B cell (primary cell): Measurements from ENCODE around the gene FRMPD2. TPM values are rescaled to one million over a fixed set of nuclear protein-coding genes. Genes with fewer than 3 reads are reported as not detected.
A peak's percentile ranks its signal among the peaks of the same experiment; 100 is the strongest.

Experiments
- ATAC-seq: fragments of 200-7000 bp; cut with Tn5 transposase; one replicate; pipeline ENCODE4 v1.10.0; 2021; ENCODE audit warnings: low read depth, mild to moderate bottlenecking, moderate number of reproducible peaks, moderate library complexity
- CTCF ChIA-PET: fragments of 350-600 bp; sonication (Branson Sonifier 250); formaldehyde crosslinking; loops from one replicate; lab custom pipeline; 2021; ENCODE audit warnings: antibody characterized with exemption, inconsistent platforms; lab: Charles Lee
- POLR2A ChIA-PET: fragments of 350-600 bp; sonication (Branson Sonifier 250); formaldehyde crosslinking; loops from one replicate; lab custom pipeline; 2021; ENCODE audit warnings: antibody characterized with exemption; lab: Charles Lee
- DNase-seq: peaks from one replicate; pipeline ENCODE4 v3.0.0; 2013
- H2AFZ ChIP-seq: 2 replicates; pipeline ENCODE4 v1.6.1; 2012; ENCODE audit warnings: mild to moderate bottlenecking, low read depth, low read length; ENCODE audit not compliant: insufficient read depth, poor library complexity, severe bottlenecking
- H3K27ac ChIP-seq, 2 donors: 1 replicate in 1 of 2; 2 replicates in 1 of 2; pipeline ENCODE4 v1.5.1; 2012 to 2013; ENCODE audit warnings: low read length in 2 of 2, mild to moderate bottlenecking in 2 of 2, moderate library complexity in 1 of 2
- H3K27me3 ChIP-seq, 4 experiments: fragments of 200-600 bp in 1 of 4; sonication (generic) in 1 of 4; replicated peaks in 1 of 4; 1 replicate in 2 of 4; 2 replicates in 2 of 4; pipeline versions ENCODE4 v1.6.1 to v1.7.0; 2013 to 2016; ENCODE audit warnings: low read length in 3 of 4, mild to moderate bottlenecking in 2 of 4, mixed read lengths in 1 of 4, moderate library complexity in 1 of 4; ENCODE audit not compliant: insufficient read depth in 4 of 4, control insufficient read depth in 3 of 4; ENCODE audit errors: control extremely low read depth in 1 of 4
- H3K36me3 ChIP-seq, 2 experiments: replicated peaks in 1 of 2; 1 replicate in 1 of 2; 2 replicates in 1 of 2; pipeline versions ENCODE4 v1.6.1 to v1.7.1; 2013; ENCODE audit warnings: low read length in 1 of 2; ENCODE audit not compliant: insufficient read depth in 2 of 2, control insufficient read depth in 1 of 2; ENCODE audit errors: control extremely low read depth in 1 of 2, extremely low read depth in 1 of 2
- H3K4me1 ChIP-seq, 2 donors: fragments of 200-600 bp in 1 of 2; sonication (generic) in 1 of 2; 1 replicate in 1 of 2; 2 replicates in 1 of 2; pipeline versions ENCODE4 v1.5.1 to v1.6.1; 2013 to 2017; ENCODE audit warnings: low read length in 2 of 2; ENCODE audit not compliant: control insufficient read depth in 2 of 2, insufficient read depth in 2 of 2
- H3K4me2 ChIP-seq: replicated peaks from 2 replicates; pipeline ENCODE3; 2012; ENCODE audit warnings: mild to moderate bottlenecking, low read depth, low read length; ENCODE audit not compliant: poor library complexity, severe bottlenecking
- H3K4me3 ChIP-seq, 5 experiments: fragments of 200-600 bp in 1 of 5; sonication (generic) in 1 of 5; 1 replicate in 3 of 5; 2 replicates in 2 of 5; pipeline versions ENCODE4 v1.5.1 to v1.7.0; 2011 to 2016; ENCODE audit warnings: low read length in 4 of 5, mild to moderate bottlenecking in 4 of 5, low read depth in 2 of 5, control low read depth in 1 of 5, moderate library complexity in 1 of 5; ENCODE audit not compliant: insufficient read depth in 1 of 5; ENCODE audit errors: control extremely low read depth in 1 of 5, extremely low read depth in 1 of 5
- H3K79me2 ChIP-seq: fragments of 200-600 bp; sonication (generic); one replicate; pipeline ENCODE4 v1.6.0; 2016; ENCODE audit warnings: low read length; ENCODE audit not compliant: control insufficient read depth, insufficient read depth
- H3K9ac ChIP-seq: fragments of 200-600 bp; sonication (generic); 2 replicates; pipeline ENCODE4 v1.6.1; 2017; ENCODE audit warnings: mild to moderate bottlenecking, low read length, moderate library complexity
- H3K9me3 ChIP-seq, 3 donors: one replicate each; pipeline versions ENCODE4 v1.6.1 to v1.7.1; 2013; ENCODE audit warnings: low read length in 2 of 3; ENCODE audit not compliant: control insufficient read depth in 2 of 3, insufficient read depth in 1 of 3; ENCODE audit errors: control extremely low read depth in 1 of 3
- H4K20me1 ChIP-seq: 2 replicates; pipeline ENCODE4 v1.6.0; 2012; ENCODE audit warnings: mild to moderate bottlenecking, low read length; ENCODE audit not compliant: insufficient read depth, control insufficient read depth, poor library complexity, severe bottlenecking
- H3K27ac Mint-ChIP-seq: one replicate; pipeline ENCODE4 v1.8.0; 2021; ENCODE audit warnings: mixed read lengths
- H3K27me3 Mint-ChIP-seq: one replicate; pipeline ENCODE4 v1.8.0; 2021; ENCODE audit warnings: mixed read lengths
- H3K4me1 Mint-ChIP-seq: one replicate; pipeline ENCODE4 v1.8.0; 2021; ENCODE audit warnings: mixed read lengths
- H3K4me3 Mint-ChIP-seq: one replicate; pipeline ENCODE4 v1.8.0; 2021; ENCODE audit warnings: mixed read lengths
- H3K9me3 Mint-ChIP-seq: one replicate; pipeline ENCODE4 v1.8.0; 2022; ENCODE audit warnings: mixed read lengths; ENCODE audit not compliant: insufficient read depth
- CTCF ChIP-seq: fragments of 200-600 bp; IDR thresholded peaks from one replicate; pipeline ENCODE4 v1.8.0; 2022; ENCODE audit warnings: antibody characterized with exemption, mild to moderate bottlenecking
- EZH2 ChIP-seq: IDR thresholded peaks from 2 replicates; pipeline ENCODE4 v1.6.1; 2012; ENCODE audit warnings: borderline replicate concordance, low read depth, mild to moderate bottlenecking, moderate library complexity, low read length; ENCODE audit not compliant: insufficient read depth, poor library complexity, severe bottlenecking
- WGBS: methylation state at CpG from one replicate; pipeline ENCODE4 v1.1.5; 2013; ENCODE audit warnings: missing lambda C conversion rate; ENCODE audit not compliant: insufficient coverage; 5-methylcytosine and 5-hydroxymethylcytosine counted together
- intact Hi-C: fragments of 100-400 bp; cut with micrococcal nuclease; formaldehyde crosslinking; loops from one replicate; pipeline ENCODE4 v1.10.0; 2022
- polyA plus RNA-seq: library from polyadenylated mRNA; depleted of rRNA; stranded (reverse); fragments of >200 nt; gene quantifications from 2 replicates; pipeline ENCODE4 v1.2.3, GENCODE V29; 2012
- total RNA-seq, 2 donors: library from RNA; stranded (reverse); fragments of 120-200 nt in 1 of 2; gene quantifications; 1 replicate in 1 of 2; 2 replicates in 1 of 2; pipeline versions ENCODE4 v1.2.3 to v1.2.4, GENCODE V29; 2013 to 2022

The FRMPD2 gene
- total and polyA plus RNA-seq, 2 donors (not counting 1 experiment from before 2014, with no cell fraction given), result not detected

DNA sequence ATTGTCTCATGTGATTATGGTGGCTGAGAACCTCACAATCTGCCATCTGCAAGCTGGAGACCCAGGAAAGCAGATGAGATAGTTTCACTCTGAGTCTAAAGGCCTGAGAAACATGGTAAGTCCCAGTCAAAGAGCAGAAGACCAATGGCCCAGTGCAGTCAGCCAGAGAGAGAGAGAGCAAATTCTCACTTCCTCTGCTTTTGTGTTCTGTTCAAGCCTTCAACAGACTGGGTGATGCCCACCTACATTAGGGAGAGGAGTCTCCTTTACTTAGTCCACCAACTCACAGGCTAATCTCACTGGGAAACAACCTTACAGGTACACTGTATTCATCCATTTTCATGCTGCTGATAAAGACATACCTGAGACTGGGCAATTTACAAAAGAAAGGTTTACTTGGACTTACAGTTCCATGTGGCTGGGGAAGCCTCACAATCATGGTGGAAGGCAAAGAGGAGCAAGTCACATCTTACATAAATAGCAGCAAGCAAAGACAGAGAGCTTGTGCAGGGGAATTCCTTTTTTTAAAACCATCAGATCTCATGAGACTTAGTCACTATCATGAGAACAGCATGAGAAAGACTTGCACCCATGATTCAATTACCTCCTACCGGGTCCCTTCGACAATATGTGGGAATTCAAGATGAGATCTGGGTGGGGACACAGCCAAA lies 4.7 kb upstream of the FRMPD2 start:
- no peak overlapping the region for H3K4me2 ChIP-seq
- intact Hi-C loops, result no loop called here
- H3K27ac ChIP-seq, result no peak overlapping the region
- no peaks in the 10 kb centered on the region for H3K36me3 ChIP-seq
- H4K20me1 ChIP-seq, result no peaks in the 10 kb centered on the region
- H3K79me2 ChIP-seq, result no peaks in the 10 kb centered on the region
- no peaks in the 10 kb centered on the region for H3K27me3 Mint-ChIP-seq
- H3K9me3 Mint-ChIP-seq, result peaks cover 7% of the 10 kb centered on the region
- no peak overlapping the region for H3K4me3 ChIP-seq
- peaks cover 19% of the 10 kb centered on the region for H3K4me1 Mint-ChIP-seq
- POLR2A ChIA-PET, result no interaction called here
- no peaks in the 10 kb centered on the region for H3K4me1 ChIP-seq
- DNase-seq (peak; percentile 18), ATAC-seq (peak; percentile 60)
- peaks cover 2 to 9% (median 5%) of the 10 kb centered on the region in 3 donors for H3K9me3 ChIP-seq
- CTCF ChIA-PET, result interaction anchor here (1.4 kb wide), 1 partner anchor 1255 kb away, joined by 3 read pairs; no protein-coding TSS in a partner anchor
- H3K27ac Mint-ChIP-seq, result peak overlapping the region; percentile 78
- no peaks in the 10 kb centered on the region for H3K27me3 ChIP-seq
- no peak overlapping the region for H2AFZ ChIP-seq
- H3K4me3 Mint-ChIP-seq, result peak overlapping the region; percentile 30
- no peak overlapping the region for H3K9ac ChIP-seq
- 80% methylated on average over 2 of the region's 2 CpGs for WGBS
- TF ChIP-seq CTCF (no peak), EZH2 (no peak)

DNA sequence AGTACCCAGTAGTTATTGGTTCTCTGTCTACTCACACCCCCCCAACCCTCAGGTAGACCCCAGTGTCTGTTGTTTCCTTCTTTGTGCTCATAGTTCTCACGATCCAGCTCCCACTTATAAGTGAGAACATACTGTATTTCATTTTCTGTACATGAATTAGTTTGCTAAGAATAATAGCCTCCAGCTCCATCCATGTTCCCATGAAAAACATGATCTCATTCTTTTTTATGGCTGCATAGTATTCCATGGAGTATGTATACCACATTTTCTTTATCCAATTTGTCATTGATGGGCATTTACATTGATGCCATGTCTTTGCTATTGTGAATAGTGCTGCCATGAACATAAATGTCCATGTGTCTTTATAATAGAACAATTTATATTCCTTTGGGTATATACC lies 2.6 kb upstream of the FRMPD2 start:
- no CpG with 5 or more reads among the region's 1 CpG for WGBS
- no peak overlapping the region for H3K4me3 ChIP-seq
- no peak overlapping the region for H3K27ac Mint-ChIP-seq

More for the DNA sequence above, 2.6 kb upstream of the FRMPD2 start:
- Histone ChIP-seq H3K4me2 (no peak overlapping the region), H3K36me3 (no peaks in the 10 kb centered on the region), H3K4me1 (no peaks in the 10 kb centered on the region), H4K20me1 (no peaks in the 10 kb centered on the region), H3K27ac (no peak overlapping the region), H3K9me3 (peaks cover 0 to 4% (median 0%) of the 10 kb centered on the region in 3 donors), H3K27me3 (no peaks in the 10 kb centered on the region), H3K79me2 (no peaks in the 10 kb centered on the region), H3K9ac (no peak overlapping the region), H2AFZ (no peak overlapping the region)
- Mint-ChIP-seq H3K9me3 (peaks cover 4% of the 10 kb centered on the region), H3K4me1 (peaks cover 15% of the 10 kb centered on the region), H3K4me3 (no peak overlapping the region), H3K27me3 (no peaks in the 10 kb centered on the region)
- POLR2A ChIA-PET, result no interaction called here
- CTCF ChIA-PET, result no interaction called here
- TF ChIP-seq EZH2 (no peak), CTCF (no peak)
- intact Hi-C loops, result no loop called here
- DNase-seq (no peak), ATAC-seq (no peak)
